Skeletal muscle tissue (tissue), 4 donors: Measurements from ENCODE around the gene C3AR1. TPM values are rescaled to one million over a fixed set of nuclear protein-coding genes. Genes with fewer than 3 reads are reported as not detected.

ENCODE experiments used
- H3K27ac ChIP-seq: one replicate; pipeline ENCODE4 v1.7.0; 2013; ENCODE audit warnings: mild to moderate bottlenecking, low read depth, low read length, inconsistent platforms
- H3K27me3 ChIP-seq, 3 donors: one replicate each; pipeline ENCODE4 v1.7.0; 2013; ENCODE audit warnings: low read length in 3 of 3; ENCODE audit not compliant: control insufficient read depth in 3 of 3, insufficient read depth in 3 of 3
- H3K36me3 ChIP-seq, 3 donors: one replicate each; pipeline ENCODE4 v1.7.0; 2013; ENCODE audit warnings: low read length in 3 of 3; ENCODE audit not compliant: control insufficient read depth in 3 of 3, insufficient read depth in 3 of 3
- H3K4me1 ChIP-seq, 3 donors: one replicate each; pipeline ENCODE4 v1.7.0; 2013; ENCODE audit warnings: low read length in 3 of 3, mild to moderate bottlenecking in 3 of 3; ENCODE audit not compliant: control insufficient read depth in 3 of 3, insufficient read depth in 3 of 3
- H3K4me3 ChIP-seq, 3 donors: one replicate each; pipeline ENCODE4 v1.7.0; 2013; ENCODE audit warnings: low read length in 3 of 3
- H3K9ac ChIP-seq, 3 donors: one replicate each; pipeline ENCODE4 v1.7.0; 2013; ENCODE audit warnings: low read length in 3 of 3, mild to moderate bottlenecking in 3 of 3, moderate library complexity in 2 of 3, low read depth in 1 of 3
- H3K9me3 ChIP-seq, 3 donors: one replicate each; pipeline ENCODE4 v1.7.0; 2013; ENCODE audit warnings: low read length in 3 of 3; ENCODE audit not compliant: control insufficient read depth in 3 of 3
- total RNA-seq: library from RNA; depleted of rRNA; stranded (reverse); fragments of >200 nt; gene quantifications from one replicate; pipeline ENCODE4 v1.2.3, GENCODE V29; 2014
- donor health status: Osteomylitis.

C3AR1 gene
- total RNA-seq, 1 donor from 2014 or later, result 7.8 TPM

DNA sequence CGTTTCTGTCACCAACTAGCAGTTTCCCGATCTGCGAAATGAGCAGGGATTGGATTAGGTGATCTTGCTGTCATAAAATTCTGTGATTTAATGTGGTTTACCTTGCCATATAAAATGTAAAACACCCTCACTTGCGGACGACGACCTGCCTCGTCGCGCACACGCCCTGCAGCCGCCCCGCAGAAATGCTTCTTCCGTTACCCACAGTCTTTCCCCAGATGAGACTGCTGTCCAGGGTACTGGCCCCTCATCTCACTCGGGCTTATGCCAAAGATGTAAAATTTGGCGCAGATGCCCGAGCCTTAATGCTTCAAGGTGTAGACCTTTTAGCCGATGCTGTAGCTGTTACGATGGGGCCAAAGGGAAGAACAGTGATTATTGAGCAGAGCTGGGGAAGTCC lies 51.3 kb downstream of the C3AR1 start:
- no peaks in the 10 kb centered on the region for H3K9me3 ChIP-seq
- no peak overlapping the region for H3K27ac ChIP-seq
- H3K9ac ChIP-seq, result no peak overlapping the region
- H3K4me3 ChIP-seq, result no peak overlapping the region
- peaks cover 12 to 32% (median 18%) of the 10 kb centered on the region in 3 donors for H3K27me3 ChIP-seq
- no peaks in the 10 kb centered on the region for H3K36me3 ChIP-seq
- peaks cover 2 to 7% (median 4%) of the 10 kb centered on the region in 3 donors for H3K4me1 ChIP-seq

GRCh38 chr12:8012651-8013309 lies 53.4 kb downstream of the C3AR1 start:
- H3K9me3 ChIP-seq, result no peaks in the 10 kb centered on the region
- no peaks in the 10 kb centered on the region for H3K36me3 ChIP-seq
- no peak overlapping the region for H3K4me3 ChIP-seq
- no peak overlapping the region for H3K9ac ChIP-seq
- peaks cover 8 to 18% (median 8%) of the 10 kb centered on the region in 3 donors for H3K27me3 ChIP-seq
- no peaks in the 10 kb centered on the region for H3K4me1 ChIP-seq
- H3K27ac ChIP-seq, result no peak overlapping the region

DNA sequence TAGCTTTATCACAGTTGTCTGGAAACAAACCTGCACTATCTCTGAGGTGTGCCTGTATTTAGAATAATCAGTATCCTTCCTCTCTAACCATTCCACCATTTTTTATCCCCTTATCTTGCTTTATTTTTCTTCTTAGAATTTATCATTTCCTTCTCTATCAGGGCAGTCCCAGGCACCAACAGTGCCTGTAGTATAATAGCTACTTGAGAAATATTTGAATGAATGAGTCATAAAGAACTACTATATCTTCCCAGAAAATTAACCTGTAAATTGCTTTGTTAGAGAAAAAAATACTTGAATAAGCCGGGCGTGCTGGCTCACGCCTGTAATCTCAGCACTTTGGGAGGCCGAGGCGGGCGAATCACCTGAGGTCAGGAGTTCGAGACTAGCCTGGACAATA lies 54.8 kb downstream of the C3AR1 start:
- Histone ChIP-seq H3K4me3 (no peak overlapping the region), H3K9me3 (no peaks in the 10 kb centered on the region), H3K9ac (no peak overlapping the region), H3K36me3 (no peaks in the 10 kb centered on the region), H3K4me1 (no peaks in the 10 kb centered on the region), H3K27me3 (peaks cover 2 to 8% (median 7%) of the 10 kb centered on the region in 3 donors), H3K27ac (no peak overlapping the region)

Other genes starting within 250 kb of the C3AR1 start
- gene SLC2A14, start 193.4 kb downstream of the C3AR1 start, total RNA-seq, result 0.52 TPM
- 49.6 TPM for gene SLC2A3, start 130.2 kb downstream of the C3AR1 start, total RNA-seq
- 9.4 TPM for gene FOXJ2, start 33.6 kb downstream of the C3AR1 start, total RNA-seq
- gene NECAP1, start 15.9 kb upstream of the C3AR1 start, total RNA-seq, result 25.1 TPM
- gene CLEC4A, start 57.3 kb upstream of the C3AR1 start, total RNA-seq, result not detected
- gene ZNF705A, start 90.7 kb upstream of the C3AR1 start, total RNA-seq, result not detected
- 0.52 TPM for gene FAM90A1, start 161.3 kb upstream of the C3AR1 start, total RNA-seq